HFFc6 (cell line): Measurements from ENCODE around the gene PLEKHG4. TPM values are rescaled to one million over a fixed set of nuclear protein-coding genes. Genes with fewer than 3 reads are reported as not detected.

ENCODE experiments used
- DNase-seq: peaks from one replicate; pipeline ENCODE4 v3.0.0-alpha.2; 2018
- H3K27ac Mint-ChIP-seq: 2 replicates; pipeline ENCODE4 v1.8.0; 2020; ENCODE audit warnings: mild to moderate bottlenecking, mixed read lengths
- H3K27me3 Mint-ChIP-seq: 2 replicates; pipeline ENCODE4 v1.8.0; 2021; ENCODE audit warnings: mild to moderate bottlenecking, moderate library complexity, mixed read lengths; ENCODE audit not compliant: insufficient read depth
- H3K36me3 Mint-ChIP-seq: 2 replicates; pipeline ENCODE4 v1.8.0; 2021; ENCODE audit warnings: low read depth, mixed read lengths
- H3K4me1 Mint-ChIP-seq: 2 replicates; pipeline ENCODE4 v1.8.0; 2020; ENCODE audit warnings: low read depth, mixed read lengths
- H3K4me3 Mint-ChIP-seq: 2 replicates; pipeline ENCODE4 v1.8.0; 2020; ENCODE audit warnings: mild to moderate bottlenecking, moderate library complexity, mixed read lengths
- H3K9me3 Mint-ChIP-seq: 2 replicates; pipeline ENCODE4 v1.8.0; 2020; ENCODE audit warnings: mild to moderate bottlenecking, mixed read lengths
- CTCF ChIP-seq: fragments of 200-600 bp; sonication (generic); IDR thresholded peaks from 2 replicates; pipeline ENCODE4 v1.5.0; 2021; ENCODE audit warnings: antibody characterized with exemption, mild to moderate bottlenecking
- total RNA-seq, 6 experiments: library from RNA; stranded (reverse); fragmentation: NEBNext Ultra II Directional; extraction: Animal tissue kit (Norgen Biotek cat#: 25700); gene quantifications; 2 replicates in 1 of 6; 3 replicates in 5 of 6; pipeline ENCODE4 v1.2.3, GENCODE V29; 2021

PLEKHG4 gene
- total RNA-seq, 6 experiments from 2014 or later, result 8.6 to 14.1 (median 13.0) TPM

GRCh38 chr16:67311607-67312488, 32.5 kb downstream of the PLEKHG4 start:
- Mint-ChIP-seq H3K9me3 (no peaks in the 10 kb centered on the region), H3K4me1 (peaks cover 29% of the 10 kb centered on the region), H3K27me3 (peaks cover 7% of the 10 kb centered on the region), H3K36me3 (no peaks in the 10 kb centered on the region), H3K4me3 (peak overlapping the region; percentile 60), H3K27ac (peak overlapping the region; percentile 92)
- TF ChIP-seq CTCF, result no peak
- peak; percentile 100 for DNase-seq

GRCh38 chr16:67312719-67313118, 33.4 kb downstream of the PLEKHG4 start:
- no peak for TF ChIP-seq CTCF
- Mint-ChIP-seq H3K27ac (peak overlapping the region; percentile 92), H3K36me3 (no peaks in the 10 kb centered on the region), H3K27me3 (peaks cover 7% of the 10 kb centered on the region), H3K4me1 (peaks cover 29% of the 10 kb centered on the region), H3K9me3 (no peaks in the 10 kb centered on the region), H3K4me3 (peak overlapping the region; percentile 60)
- peak; percentile 10 for DNase-seq

GRCh38 chr16:67317853-67318252, 38.5 kb downstream of the PLEKHG4 start:
- Mint-ChIP-seq H3K4me3 (no peak overlapping the region), H3K4me1 (peaks cover 2% of the 10 kb centered on the region), H3K36me3 (no peaks in the 10 kb centered on the region), H3K9me3 (no peaks in the 10 kb centered on the region), H3K27me3 (peaks cover 27% of the 10 kb centered on the region), H3K27ac (no peak overlapping the region)
- no peak for DNase-seq
- no peak for TF ChIP-seq CTCF

- peak overlapping the region; percentile 34; the same call in 1 of the 2 replicates for H3K4me3 Mint-ChIP-seq
- H3K27ac Mint-ChIP-seq, result no peak overlapping the region
- TF ChIP-seq CTCF, result no peak
- no peaks in the 10 kb centered on the region for H3K9me3 Mint-ChIP-seq
- H3K4me1 Mint-ChIP-seq, result peaks cover 13% of the 10 kb centered on the region
- DNase-seq, result no peak
- no peaks in the 10 kb centered on the region for H3K36me3 Mint-ChIP-seq
- H3K27me3 Mint-ChIP-seq, result peaks cover 20% of the 10 kb centered on the region
Observed at GRCh38 chr16:67326115-67326471, 46.8 kb downstream of the PLEKHG4 start.

GRCh38 chr16:67326472-67327309, 47.4 kb downstream of the PLEKHG4 start, which contains the start of the genes KCTD19 and LRRC36:
TSS of gene KCTD19 (minus strand) at chr16:67326741. CDS start at chr16:67326707, 34 bp downstream.
TSS of gene LRRC36 (plus strand) at chr16:67326815. CDS start at chr16:67326863, 48 bp downstream.
- Mint-ChIP-seq H3K27ac (no peak within 1 kb of the TSS), H3K4me1 (peaks cover 13% of the 10 kb centered on the region), H3K4me3 (peak within 1 kb of the TSS; percentile 34; the same call in 1 of the 2 replicates), H3K9me3 (no peaks in the 10 kb centered on the region), H3K27me3 (peaks cover 18% of the 10 kb centered on the region), H3K36me3 (no peaks in the 10 kb centered on the region)
- no peak for DNase-seq
- peak; percentile 51; the same call in 1 of the 2 replicates for TF ChIP-seq CTCF
